Body of pancreas (tissue), 4 donors: ENCODE results near the gene CAPZA1. TPM values are rescaled to one million over a fixed set of nuclear protein-coding genes. Genes with fewer than 3 reads are reported as not detected.

ENCODE experiments used
- ATAC-seq: fragments of 150-250 bp; one replicate; pipeline ENCODE4 v1.9.1; 2016
- DNase-seq, 4 donors: peaks; one replicate each; pipeline ENCODE4 v3.0.0-alpha.2; 2019
- H3K27ac ChIP-seq, 4 donors: fragments of 200-600 bp; sonication (generic); 1 replicate in 3 of 4; 2 replicates in 1 of 4; pipeline versions ENCODE4 v1.5.1 to v1.6.1; 2016 to 2019; ENCODE audit warnings: mild to moderate bottlenecking in 1 of 4, mixed read lengths in 1 of 4, moderate library complexity in 1 of 4
- H3K27me3 ChIP-seq, 2 donors: fragments of 200-600 bp; sonication (generic); one replicate each; pipeline ENCODE4 v1.6.0; 2016; ENCODE audit warnings: mild to moderate bottlenecking in 1 of 2
- H3K36me3 ChIP-seq, 2 donors: fragments of 200-600 bp; sonication (generic); replicated peaks in 1 of 2; 2 replicates each; pipeline ENCODE4 v1.5.1; 2016; ENCODE audit warnings: low read depth in 2 of 2; ENCODE audit not compliant: insufficient read depth in 1 of 2
- H3K4me1 ChIP-seq: fragments of 200-600 bp; sonication (generic); one replicate; pipeline ENCODE4 v1.6.0; 2016
- H3K4me3 ChIP-seq, 2 donors: fragments of 200-600 bp; sonication (generic); 1 replicate in 1 of 2; 2 replicates in 1 of 2; pipeline ENCODE4 v1.5.1; 2016 to 2019
- H3K9me3 ChIP-seq, 3 donors: fragments of 200-600 bp; sonication (generic); 1 replicate in 2 of 3; 2 replicates in 1 of 3; pipeline ENCODE4 v1.5.1; 2016
- CTCF ChIP-seq, 7 experiments: fragments of 450-650 bp in 4 of 7; fragments of 200-600 bp in 3 of 7; sonication (generic) in 3 of 7; IDR thresholded peaks; one replicate each; pipeline ENCODE4 v1.5.1; 2016 to 2019; ENCODE audit warnings: antibody characterized with exemption in 7 of 7
- POLR2A ChIP-seq, 3 donors: fragments of 450-650 bp; IDR thresholded peaks; one replicate each; pipeline ENCODE4 v1.6.1; 2016; ENCODE audit warnings: antibody characterized with exemption in 3 of 3, mild to moderate bottlenecking in 2 of 3
- WGBS, 2 donors: methylation state at CpG; one replicate each; pipeline ENCODE4 v1.1.5; 2017; 5-methylcytosine and 5-hydroxymethylcytosine counted together
- intact Hi-C: fragments of 100-400 bp; cut with DNase I; formaldehyde crosslinking; loops from one replicate; pipeline ENCODE4 v1.15.1; 2023
- total RNA-seq, 2 donors: library from RNA; depleted of rRNA; stranded (reverse); fragments of >200 nt; gene quantifications; one replicate each; pipeline ENCODE4 v1.1.0, GENCODE V29; 2016

CAPZA1 gene
- total RNA-seq, result 10 to 100 TPM; 56.0 to 66.9 TPM

DNA sequence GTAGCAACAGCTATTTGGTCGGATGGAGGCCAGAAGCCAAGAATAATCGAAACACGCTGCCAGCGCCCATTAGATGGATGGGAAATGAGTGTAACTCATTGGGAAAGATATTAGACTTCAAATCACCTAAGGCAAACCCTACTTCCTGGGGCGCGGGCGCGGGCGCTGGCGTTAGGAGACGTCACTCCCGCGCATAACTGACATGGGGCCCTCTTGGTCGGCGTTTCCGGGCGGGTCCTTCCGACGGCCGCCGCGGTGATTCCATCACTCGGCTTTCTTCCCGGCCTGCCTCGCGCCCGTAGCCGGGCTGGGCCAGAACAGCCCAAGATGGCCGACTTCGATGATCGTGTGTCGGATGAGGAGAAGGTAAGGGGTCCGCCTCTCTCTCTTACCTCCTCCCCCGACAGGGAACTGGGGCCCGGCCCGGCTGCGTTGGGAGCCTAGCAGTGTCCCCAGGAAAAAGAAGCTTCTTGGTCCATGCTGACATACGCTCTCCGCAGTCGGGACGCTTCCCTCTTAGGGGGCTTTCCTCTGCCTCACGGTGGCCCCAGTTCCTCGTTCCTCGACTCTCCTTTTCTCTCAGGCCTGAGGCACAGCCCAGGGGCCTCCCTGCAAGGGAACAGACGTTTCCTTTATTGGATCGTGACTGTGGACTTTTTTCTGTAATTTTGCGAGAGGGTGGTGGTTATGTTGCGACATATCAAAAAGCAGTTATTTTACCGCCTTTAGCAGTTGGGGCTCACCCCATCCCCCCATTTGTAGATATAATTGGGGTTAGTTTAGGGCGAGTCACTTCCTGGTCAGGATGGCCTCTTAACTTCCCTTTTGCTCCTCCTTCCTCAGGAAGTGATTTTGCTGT, at the start of gene CAPZA1:
CAPZA1 (plus strand) TSS at position 315 of the 859 bp plus-strand sequence; CDS start at position 328, 13 bp downstream.
- Histone ChIP-seq H3K36me3 (no peaks in the 10 kb centered on the region), H3K27ac (peak within 1 kb of the TSS; percentile 90 to 98 (median 96)), H3K4me1 (peaks cover 33% of the 10 kb centered on the region), H3K4me3 (peak within 1 kb of the TSS; percentile 59 to 82), H3K27me3 (no peaks in the 10 kb centered on the region), H3K9me3 (no peaks in the 10 kb centered on the region)
- 0 to 1% methylated on average over 28 to 50 of the region's 50 CpGs for WGBS, 2 donors
- peak; percentile 89 to 93 (median 91) for DNase-seq
- peak; percentile 98 for ATAC-seq
- TF ChIP-seq CTCF (IDR thresholded peaks at IDR 0.05) (no peak), POLR2A (IDR thresholded peaks at IDR 0.05) (peak; percentile 77 to 90 (median 88))
- intact Hi-C loops, result loop anchor here (10.0 kb wide), 1 partner anchor 75 kb away; no protein-coding TSS in a partner anchor

GRCh38 chr1:112575154-112575804, 44.4 kb upstream of the CAPZA1 start:
- H3K4me1 ChIP-seq, result no peaks in the 10 kb centered on the region
- H3K4me3 ChIP-seq, result no peak overlapping the region
- 89 to 93% methylated on average over 8 of the region's 8 CpGs for WGBS, 2 donors
- H3K9me3 ChIP-seq, result no peaks in the 10 kb centered on the region
- no peaks in the 10 kb centered on the region for H3K27me3 ChIP-seq
- no peak overlapping the region for H3K27ac ChIP-seq
- TF ChIP-seq CTCF (IDR thresholded peaks at IDR 0.05), result no peak
- TF ChIP-seq POLR2A (IDR thresholded peaks at IDR 0.05), result no peak
- ATAC-seq, result no peak
- DNase-seq, result no peak
- intact Hi-C loops, result no loop called here
- H3K36me3 ChIP-seq, result peaks cover 0 to 20% of the 10 kb centered on the region in 2 donors

GRCh38 chr1:112576240-112576639, 43.4 kb upstream of the CAPZA1 start:
- ATAC-seq (no peak), DNase-seq (no peak)
- Histone ChIP-seq H3K4me3 (no peak overlapping the region), H3K36me3 (peaks cover 0 to 20% of the 10 kb centered on the region in 2 donors), H3K4me1 (no peaks in the 10 kb centered on the region), H3K9me3 (no peaks in the 10 kb centered on the region), H3K27ac (no peak overlapping the region), H3K27me3 (no peaks in the 10 kb centered on the region)
- intact Hi-C loops, result no loop called here
- WGBS, 2 donors, result 75 to 77% methylated on average over 3 of the region's 3 CpGs
- TF ChIP-seq POLR2A (IDR thresholded peaks at IDR 0.05) (no peak), CTCF (IDR thresholded peaks at IDR 0.05) (no peak)

DNA sequence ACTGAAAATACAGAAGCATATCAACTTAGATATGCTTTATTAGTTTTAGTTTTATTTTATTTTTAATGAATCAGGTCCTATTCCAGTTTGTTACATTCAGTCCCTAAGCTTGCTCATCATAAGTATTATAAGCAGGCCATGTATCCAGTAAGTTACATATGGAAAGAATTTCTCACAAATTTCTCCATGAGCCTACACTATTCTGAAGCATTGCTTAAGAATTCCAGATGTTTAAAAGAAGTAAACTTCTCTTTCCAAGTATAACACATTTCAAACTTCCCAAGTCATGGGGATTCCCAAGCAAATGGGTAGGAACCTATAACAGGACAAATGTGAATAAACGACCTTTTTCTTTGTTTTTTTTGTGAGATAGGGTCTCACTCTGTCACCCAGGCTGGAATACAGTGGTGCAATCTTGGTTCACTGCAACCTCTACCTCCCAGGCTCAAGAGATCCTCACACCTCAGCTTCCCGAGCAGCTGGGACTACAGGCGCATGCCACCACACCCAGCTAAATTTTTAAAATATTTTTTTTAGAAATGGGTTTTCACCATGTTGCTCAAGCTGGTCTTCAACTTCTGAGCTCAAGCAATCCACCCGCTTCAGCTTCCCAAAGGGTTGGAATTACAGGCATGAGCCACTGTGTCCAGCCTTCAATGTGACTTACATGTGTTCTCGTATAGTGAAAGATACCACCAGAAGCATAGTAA, 39.7 kb upstream of the CAPZA1 start:
- Histone ChIP-seq H3K36me3 (peaks cover 0 to 13% of the 10 kb centered on the region in 2 donors), H3K4me1 (no peaks in the 10 kb centered on the region), H3K9me3 (no peaks in the 10 kb centered on the region), H3K4me3 (no peak overlapping the region), H3K27me3 (no peaks in the 10 kb centered on the region), H3K27ac (no peak overlapping the region)
- intact Hi-C loops, result no loop called here
- 84 to 87% methylated on average over 5 of the region's 5 CpGs for WGBS, 2 donors
- TF ChIP-seq POLR2A (IDR thresholded peaks at IDR 0.05) (no peak), CTCF (IDR thresholded peaks at IDR 0.05) (no peak)
- no peak for ATAC-seq
- no peak for DNase-seq
